H1 (cell line): ENCODE data around the gene ADAM20.

Source experiments
- JUND ChIP-seq: IDR thresholded peaks from 2 replicates; pipeline ENCODE4 v1.6.1; 2011; ENCODE audit warnings: mild to moderate bottlenecking, improper control_type of control experiment, low read length
- POU5F1 ChIP-seq: IDR thresholded peaks from 2 replicates; pipeline ENCODE4 v1.6.1; 2011; ENCODE audit warnings: low read depth, mild to moderate bottlenecking, low read length, moderate library complexity
- TAF1 ChIP-seq: IDR thresholded peaks from 2 replicates; pipeline ENCODE4 v1.6.1; 2011; ENCODE audit warnings: mild to moderate bottlenecking, low read depth, low read length
- TCF12 ChIP-seq: IDR thresholded peaks from 2 replicates; pipeline ENCODE4 v1.6.1; 2011; ENCODE audit warnings: low read depth, mild to moderate bottlenecking, low read length
- TF ChIP-seq, protein P1 (sequence below), 3 experiments: IDR thresholded peaks; 1 replicate in 2 of 3; 2 replicates in 1 of 3; pipeline versions ENCODE4 v1.5.1 to v1.6.1; 2011; ENCODE audit warnings: low read length in 3 of 3, mild to moderate bottlenecking in 3 of 3, inconsistent platforms in 2 of 3, low read depth in 1 of 3, moderate library complexity in 1 of 3; ENCODE audit not compliant: insufficient read depth in 1 of 3; ENCODE audit errors: control extremely low read depth in 1 of 3

DNA sequence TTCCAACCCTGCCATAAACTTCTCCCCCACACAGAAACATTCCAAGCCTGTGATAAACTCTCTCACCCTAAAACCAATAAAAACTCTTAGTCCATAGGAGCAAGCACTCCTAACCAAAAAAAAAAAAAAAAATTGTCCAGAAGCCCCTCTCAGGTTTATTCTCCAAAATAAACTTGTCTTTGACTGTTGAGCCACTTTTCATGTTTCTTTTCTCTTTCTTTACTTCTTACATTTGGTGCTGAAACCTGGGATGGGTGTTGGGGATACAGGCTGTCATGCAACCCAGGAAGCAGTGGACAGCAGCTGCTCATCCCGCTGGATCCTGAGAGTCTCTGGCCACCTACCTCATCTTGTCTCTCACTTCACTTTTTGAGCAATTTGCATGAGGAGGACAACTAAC is 2.0 kb upstream of the ADAM20 start:
- TF ChIP-seq, protein P1, sequence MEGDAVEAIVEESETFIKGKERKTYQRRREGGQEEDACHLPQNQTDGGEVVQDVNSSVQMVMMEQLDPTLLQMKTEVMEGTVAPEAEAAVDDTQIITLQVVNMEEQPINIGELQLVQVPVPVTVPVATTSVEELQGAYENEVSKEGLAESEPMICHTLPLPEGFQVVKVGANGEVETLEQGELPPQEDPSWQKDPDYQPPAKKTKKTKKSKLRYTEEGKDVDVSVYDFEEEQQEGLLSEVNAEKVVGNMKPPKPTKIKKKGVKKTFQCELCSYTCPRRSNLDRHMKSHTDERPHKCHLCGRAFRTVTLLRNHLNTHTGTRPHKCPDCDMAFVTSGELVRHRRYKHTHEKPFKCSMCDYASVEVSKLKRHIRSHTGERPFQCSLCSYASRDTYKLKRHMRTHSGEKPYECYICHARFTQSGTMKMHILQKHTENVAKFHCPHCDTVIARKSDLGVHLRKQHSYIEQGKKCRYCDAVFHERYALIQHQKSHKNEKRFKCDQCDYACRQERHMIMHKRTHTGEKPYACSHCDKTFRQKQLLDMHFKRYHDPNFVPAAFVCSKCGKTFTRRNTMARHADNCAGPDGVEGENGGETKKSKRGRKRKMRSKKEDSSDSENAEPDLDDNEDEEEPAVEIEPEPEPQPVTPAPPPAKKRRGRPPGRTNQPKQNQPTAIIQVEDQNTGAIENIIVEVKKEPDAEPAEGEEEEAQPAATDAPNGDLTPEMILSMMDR (IDR thresholded peaks at IDR 0.05; ENCODE audit: control extremely low read depth in 1 of 3, insufficient read depth in 1 of 3, low read depth in 1 of 3, low read length in 3 of 3): no peak
- TF ChIP-seq POU5F1 (no peak), JUND (no peak), TAF1 (no peak), TCF12 (no peak)
